ENCODE data around the gene MTNR1B. TPM values are rescaled to one million over a fixed set of nuclear protein-coding genes. Genes with fewer than 3 reads are reported as not detected.

MTNR1B gene
- total RNA-seq, 1 experiment from 2014 or later, result not detected

DNA sequence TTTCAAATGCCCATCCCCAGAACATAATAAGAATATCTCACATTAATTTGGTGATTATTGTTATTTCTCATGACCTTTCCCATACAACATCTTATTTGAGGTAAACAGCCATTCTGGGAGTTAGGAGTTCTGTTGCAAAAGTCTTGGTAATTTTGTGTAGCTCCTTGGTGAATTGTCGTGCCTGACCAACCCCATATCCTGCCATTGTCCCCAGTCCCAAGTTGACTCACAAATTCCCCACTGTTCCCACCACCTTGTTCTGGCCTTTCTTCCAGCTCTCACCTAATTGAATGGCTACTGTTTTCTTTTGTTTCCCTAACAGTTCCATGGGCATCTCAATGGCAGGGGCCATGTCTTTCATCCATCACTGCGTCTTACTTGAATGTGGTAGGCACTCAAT lies 8.0 kb downstream of the MTNR1B start:
- TF ChIP-seq CBX3 (IDR thresholded peaks at IDR 0.05; ENCODE audit: low read depth) (no peak), EGR1 (IDR thresholded peaks at IDR 0.05; ENCODE audit: low read depth) (no peak), SRF (IDR thresholded peaks at IDR 0.05; ENCODE audit: low read depth) (no peak), SP1 (IDR thresholded peaks at IDR 0.05; ENCODE audit: low read depth) (no peak), TCF7L2 (IDR thresholded peaks at IDR 0.05; ENCODE audit: borderline replicate concordance, extremely low read depth, insufficient read depth, insufficient read length) (no peak), SIN3A (IDR thresholded peaks at IDR 0.05; ENCODE audit: low read depth) (no peak), RAD21 (IDR thresholded peaks at IDR 0.05; ENCODE audit: low read depth) (no peak), JUND (IDR thresholded peaks at IDR 0.05) (no peak), FOSL1 (IDR thresholded peaks at IDR 0.05; ENCODE audit: low read depth) (no peak), ZNF274 (IDR thresholded peaks at IDR 0.05; ENCODE audit: low read depth, low read length) (no peak)
- TF ChIP-seq, protein P1, sequence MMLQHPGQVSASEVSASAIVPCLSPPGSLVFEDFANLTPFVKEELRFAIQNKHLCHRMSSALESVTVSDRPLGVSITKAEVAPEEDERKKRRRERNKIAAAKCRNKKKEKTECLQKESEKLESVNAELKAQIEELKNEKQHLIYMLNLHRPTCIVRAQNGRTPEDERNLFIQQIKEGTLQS (IDR thresholded peaks at IDR 0.05), result no peak
- TF ChIP-seq, protein P2, sequence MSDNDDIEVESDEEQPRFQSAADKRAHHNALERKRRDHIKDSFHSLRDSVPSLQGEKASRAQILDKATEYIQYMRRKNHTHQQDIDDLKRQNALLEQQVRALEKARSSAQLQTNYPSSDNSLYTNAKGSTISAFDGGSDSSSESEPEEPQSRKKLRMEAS (IDR thresholded peaks at IDR 0.05), result no peak
- H3K9ac ChIP-seq (ENCODE audit: low read length), result no peak overlapping the region
- H3K4me1 ChIP-seq (ENCODE audit: control insufficient read depth in 1 of 2, insufficient read depth in 2 of 2, low read length in 2 of 2), result no peaks in the 10 kb centered on the region
- intact Hi-C loops (cut with micrococcal nuclease), result no loop called here
- no peaks in the 10 kb centered on the region for H4K20me1 ChIP-seq (ENCODE audit: insufficient read depth)
- no peaks in the 10 kb centered on the region for H3K9me2 ChIP-seq (ENCODE audit: insufficient read depth)
- no TSS peak for BruUV-seq (replicated peaks)
- no peaks in the 10 kb centered on the region for H3K9me3 ChIP-seq (ENCODE audit: control insufficient read depth in 1 of 2, insufficient read depth in 1 of 2, low read depth in 1 of 2, low read length in 2 of 2)
- H3K36me3 ChIP-seq (ENCODE audit: control insufficient read depth in 1 of 2, insufficient read depth in 2 of 2, low read length in 2 of 2), result no peaks in the 10 kb centered on the region
- RAD21 ChIA-PET (ENCODE audit: low non-redundant PET in 1 of 2, low total read pairs in 2 of 2, uncharacterized antibody in 2 of 2, unreplicated experiment in 2 of 2), result no interaction called here
- no peak overlapping the region for H3K27ac ChIP-seq (ENCODE audit: low read depth, low read length)
- no peak overlapping the region for H2AFZ ChIP-seq (ENCODE audit: low read depth, low read length, poor library complexity, severe bottlenecking)
- H3K79me2 ChIP-seq (ENCODE audit: insufficient read depth, low read length), result no peaks in the 10 kb centered on the region
- no peak for ATAC-seq
- DNase-seq (ENCODE audit: low read depth, low spot score), result no peak
- no peaks in the 10 kb centered on the region for H3K27me3 ChIP-seq (ENCODE audit: insufficient read depth, low read length)
- CTCF ChIA-PET, result no interaction called here
- H3K4me3 ChIP-seq (replicated peaks in 1 of 2; ENCODE audit: low read depth in 1 of 2, low read length in 2 of 2), result no peak overlapping the region
- POLR2A ChIA-PET, result no interaction called here
- no peak overlapping the region for H3K4me2 ChIP-seq (ENCODE audit: low read length)

Measured in HCT116 (cell line).